Measurements from ENCODE around the gene LINS1. TPM values are rescaled to one million over a fixed set of nuclear protein-coding genes. Genes with fewer than 3 reads are reported as not detected.

LINS1 gene
- polyA plus RNA-seq, 1 donor from 2014 or later, result 21.4 TPM

DNA sequence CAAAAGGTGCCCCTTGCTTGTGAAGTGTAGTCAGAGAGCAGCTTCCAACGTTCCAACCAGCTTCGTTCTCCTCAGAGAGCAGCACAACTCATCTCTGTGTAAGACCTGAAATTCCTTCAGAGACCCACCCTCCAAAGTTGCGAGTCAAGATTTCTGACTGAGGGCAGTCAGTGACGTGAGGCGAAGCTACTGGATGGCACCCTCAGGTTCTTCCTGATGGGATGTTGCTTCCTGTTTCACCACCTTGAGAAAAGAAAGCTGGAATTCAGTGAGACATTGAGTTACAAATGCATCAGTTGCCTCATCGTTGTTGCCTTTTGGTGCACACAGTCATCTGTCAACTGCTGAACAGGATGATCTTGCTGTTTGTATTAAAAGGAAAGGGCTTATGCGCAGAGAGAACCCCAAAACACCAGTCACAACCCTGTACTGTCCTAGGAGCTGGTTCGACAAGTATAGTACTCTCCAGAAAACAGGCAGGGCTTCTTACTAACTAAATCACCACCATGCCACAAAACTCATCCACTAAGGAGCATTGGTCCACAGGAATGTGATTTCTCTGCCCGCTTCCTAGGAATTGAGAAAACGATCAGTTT, 73.1 kb downstream of the LINS1 start, which contains the start of gene CERS3:
Gene CERS3 (minus strand): TSS at position 118 of the 596 bp plus-strand sequence. CDS start 27,101 bp downstream, outside the sequence.
- H3K79me2 ChIP-seq (replicated peaks; ENCODE audit: insufficient read depth, low read length), result no peaks in the 10 kb centered on the region
- no peak within 1 kb of the TSS for H3K9ac ChIP-seq (ENCODE audit: low read length)
- no peaks in the 10 kb centered on the region for H3K9me3 ChIP-seq (ENCODE audit: low read length)
- no peaks in the 10 kb centered on the region for H3F3A ChIP-seq (ENCODE audit: insufficient read depth, low read length, poor library complexity, severe bottlenecking)
- H3K4me2 ChIP-seq (ENCODE audit: low read length), result no peak within 1 kb of the TSS
- H3K36me3 ChIP-seq (ENCODE audit: insufficient read depth, low read length), result no peaks in the 10 kb centered on the region
- H3K27me3 ChIP-seq (ENCODE audit: insufficient read depth, low read depth, low read length), result no peaks in the 10 kb centered on the region
- H3K9me2 ChIP-seq (ENCODE audit: insufficient read depth, low read length), result no peaks in the 10 kb centered on the region
- no peak within 1 kb of the TSS for H3K27ac ChIP-seq (ENCODE audit: low read length)
- H4K20me1 ChIP-seq (ENCODE audit: insufficient read depth), result no peaks in the 10 kb centered on the region
- H3K4me3 ChIP-seq (ENCODE audit: low read length), result no peak within 1 kb of the TSS
- no peak for TF ChIP-seq EZH2 (IDR thresholded peaks at IDR 0.05; ENCODE audit: borderline replicate concordance, insufficient read depth, low read length, poor library complexity, severe bottlenecking)
- TF ChIP-seq, protein P1, sequence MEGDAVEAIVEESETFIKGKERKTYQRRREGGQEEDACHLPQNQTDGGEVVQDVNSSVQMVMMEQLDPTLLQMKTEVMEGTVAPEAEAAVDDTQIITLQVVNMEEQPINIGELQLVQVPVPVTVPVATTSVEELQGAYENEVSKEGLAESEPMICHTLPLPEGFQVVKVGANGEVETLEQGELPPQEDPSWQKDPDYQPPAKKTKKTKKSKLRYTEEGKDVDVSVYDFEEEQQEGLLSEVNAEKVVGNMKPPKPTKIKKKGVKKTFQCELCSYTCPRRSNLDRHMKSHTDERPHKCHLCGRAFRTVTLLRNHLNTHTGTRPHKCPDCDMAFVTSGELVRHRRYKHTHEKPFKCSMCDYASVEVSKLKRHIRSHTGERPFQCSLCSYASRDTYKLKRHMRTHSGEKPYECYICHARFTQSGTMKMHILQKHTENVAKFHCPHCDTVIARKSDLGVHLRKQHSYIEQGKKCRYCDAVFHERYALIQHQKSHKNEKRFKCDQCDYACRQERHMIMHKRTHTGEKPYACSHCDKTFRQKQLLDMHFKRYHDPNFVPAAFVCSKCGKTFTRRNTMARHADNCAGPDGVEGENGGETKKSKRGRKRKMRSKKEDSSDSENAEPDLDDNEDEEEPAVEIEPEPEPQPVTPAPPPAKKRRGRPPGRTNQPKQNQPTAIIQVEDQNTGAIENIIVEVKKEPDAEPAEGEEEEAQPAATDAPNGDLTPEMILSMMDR (IDR thresholded peaks at IDR 0.05; ENCODE audit: poor library complexity, severe bottlenecking), result no peak
- TF ChIP-seq TAF1 (IDR thresholded peaks at IDR 0.05; ENCODE audit: low read depth), result no peak
- TF ChIP-seq SMC3 (conservative IDR thresholded peaks at IDR 0.05; ENCODE audit: poor library complexity), result no peak
- TF ChIP-seq RAD21 (conservative IDR thresholded peaks at IDR 0.05), result no peak
- TF ChIP-seq, protein P2, sequence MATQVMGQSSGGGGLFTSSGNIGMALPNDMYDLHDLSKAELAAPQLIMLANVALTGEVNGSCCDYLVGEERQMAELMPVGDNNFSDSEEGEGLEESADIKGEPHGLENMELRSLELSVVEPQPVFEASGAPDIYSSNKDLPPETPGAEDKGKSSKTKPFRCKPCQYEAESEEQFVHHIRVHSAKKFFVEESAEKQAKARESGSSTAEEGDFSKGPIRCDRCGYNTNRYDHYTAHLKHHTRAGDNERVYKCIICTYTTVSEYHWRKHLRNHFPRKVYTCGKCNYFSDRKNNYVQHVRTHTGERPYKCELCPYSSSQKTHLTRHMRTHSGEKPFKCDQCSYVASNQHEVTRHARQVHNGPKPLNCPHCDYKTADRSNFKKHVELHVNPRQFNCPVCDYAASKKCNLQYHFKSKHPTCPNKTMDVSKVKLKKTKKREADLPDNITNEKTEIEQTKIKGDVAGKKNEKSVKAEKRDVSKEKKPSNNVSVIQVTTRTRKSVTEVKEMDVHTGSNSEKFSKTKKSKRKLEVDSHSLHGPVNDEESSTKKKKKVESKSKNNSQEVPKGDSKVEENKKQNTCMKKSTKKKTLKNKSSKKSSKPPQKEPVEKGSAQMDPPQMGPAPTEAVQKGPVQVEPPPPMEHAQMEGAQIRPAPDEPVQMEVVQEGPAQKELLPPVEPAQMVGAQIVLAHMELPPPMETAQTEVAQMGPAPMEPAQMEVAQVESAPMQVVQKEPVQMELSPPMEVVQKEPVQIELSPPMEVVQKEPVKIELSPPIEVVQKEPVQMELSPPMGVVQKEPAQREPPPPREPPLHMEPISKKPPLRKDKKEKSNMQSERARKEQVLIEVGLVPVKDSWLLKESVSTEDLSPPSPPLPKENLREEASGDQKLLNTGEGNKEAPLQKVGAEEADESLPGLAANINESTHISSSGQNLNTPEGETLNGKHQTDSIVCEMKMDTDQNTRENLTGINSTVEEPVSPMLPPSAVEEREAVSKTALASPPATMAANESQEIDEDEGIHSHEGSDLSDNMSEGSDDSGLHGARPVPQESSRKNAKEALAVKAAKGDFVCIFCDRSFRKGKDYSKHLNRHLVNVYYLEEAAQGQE (IDR thresholded peaks at IDR 0.05; ENCODE audit: borderline replicate concordance), result no peak
- no peak for TF ChIP-seq MXI1 (conservative IDR thresholded peaks at IDR 0.05; ENCODE audit: poor library complexity, severe bottlenecking)
- no peak for TF ChIP-seq POLR2AphosphoS5 (IDR thresholded peaks at IDR 0.05)
- TF ChIP-seq EP300 (conservative IDR thresholded peaks at IDR 0.05; ENCODE audit: poor library complexity, severe bottlenecking), result no peak
- no peak within 1 kb of the TSS for H2AFZ ChIP-seq (ENCODE audit: low read depth, low read length)

DNA sequence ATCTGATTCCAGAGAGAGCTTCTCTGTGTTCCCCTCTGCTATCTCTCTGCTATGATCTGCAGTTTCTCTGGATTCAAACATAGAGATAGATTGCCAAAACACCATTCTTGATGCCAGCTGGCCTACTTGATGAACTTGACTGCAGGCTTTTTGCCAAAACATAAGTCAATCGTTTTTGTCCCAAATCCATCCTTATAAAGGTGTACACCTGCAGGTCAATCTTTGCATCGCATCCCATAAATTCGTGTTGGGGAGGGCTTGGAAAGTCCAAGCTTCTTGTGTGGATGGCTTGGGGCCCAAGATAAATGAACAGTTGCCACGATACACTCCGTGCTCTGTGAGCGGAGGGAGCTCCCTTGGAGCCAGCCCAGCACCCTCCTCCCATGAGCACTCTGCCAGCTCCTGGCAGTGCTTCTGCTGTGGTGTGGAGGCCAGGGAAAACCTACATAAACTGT, 75.9 kb downstream of the LINS1 start:
- TF ChIP-seq MXI1 (conservative IDR thresholded peaks at IDR 0.05; ENCODE audit: poor library complexity, severe bottlenecking) (no peak), POLR2AphosphoS5 (IDR thresholded peaks at IDR 0.05) (no peak), EZH2 (IDR thresholded peaks at IDR 0.05; ENCODE audit: borderline replicate concordance, insufficient read depth, low read length, poor library complexity, severe bottlenecking) (no peak), RAD21 (conservative IDR thresholded peaks at IDR 0.05) (no peak), SMC3 (conservative IDR thresholded peaks at IDR 0.05; ENCODE audit: poor library complexity) (no peak), EP300 (conservative IDR thresholded peaks at IDR 0.05; ENCODE audit: poor library complexity, severe bottlenecking) (no peak), TAF1 (IDR thresholded peaks at IDR 0.05; ENCODE audit: low read depth) (no peak)
- TF ChIP-seq, protein P1 (IDR thresholded peaks at IDR 0.05; ENCODE audit: poor library complexity, severe bottlenecking), result no peak
- TF ChIP-seq, protein P2 (IDR thresholded peaks at IDR 0.05; ENCODE audit: borderline replicate concordance), result no peak
- no peak overlapping the region for H3K27ac ChIP-seq (ENCODE audit: low read length)
- no peaks in the 10 kb centered on the region for H3K79me2 ChIP-seq (replicated peaks; ENCODE audit: insufficient read depth, low read length)
- H3K4me2 ChIP-seq (ENCODE audit: low read length), result no peak overlapping the region
- no peaks in the 10 kb centered on the region for H3K9me3 ChIP-seq (ENCODE audit: low read length)
- no peak overlapping the region for H3K4me3 ChIP-seq (ENCODE audit: low read length)
- no peaks in the 10 kb centered on the region for H4K20me1 ChIP-seq (ENCODE audit: insufficient read depth)
- H3K27me3 ChIP-seq (ENCODE audit: insufficient read depth, low read depth, low read length), result no peaks in the 10 kb centered on the region
- no peak overlapping the region for H2AFZ ChIP-seq (ENCODE audit: low read depth, low read length)
- H3K36me3 ChIP-seq (ENCODE audit: insufficient read depth, low read length), result no peaks in the 10 kb centered on the region
- no peak overlapping the region for H3K9ac ChIP-seq (ENCODE audit: low read length)
- no peaks in the 10 kb centered on the region for H3F3A ChIP-seq (ENCODE audit: insufficient read depth, low read length, poor library complexity, severe bottlenecking)
- H3K9me2 ChIP-seq (ENCODE audit: insufficient read depth, low read length), result no peaks in the 10 kb centered on the region
